Body of pancreas (tissue), 4 donors: Measurements from ENCODE around the gene SLC7A8.

Source experiments
- POLR2A ChIP-seq, 3 donors: fragments of 450-650 bp; IDR thresholded peaks; one replicate each; pipeline ENCODE4 v1.6.1; 2016; ENCODE audit warnings: antibody characterized with exemption in 3 of 3, mild to moderate bottlenecking in 2 of 3
- TF ChIP-seq, protein P1 (sequence below), 7 experiments: fragments of 450-650 bp in 4 of 7; fragments of 200-600 bp in 3 of 7; sonication (generic) in 3 of 7; IDR thresholded peaks; one replicate each; pipeline ENCODE4 v1.5.1; 2016 to 2019; ENCODE audit warnings: antibody characterized with exemption in 7 of 7

DNA sequence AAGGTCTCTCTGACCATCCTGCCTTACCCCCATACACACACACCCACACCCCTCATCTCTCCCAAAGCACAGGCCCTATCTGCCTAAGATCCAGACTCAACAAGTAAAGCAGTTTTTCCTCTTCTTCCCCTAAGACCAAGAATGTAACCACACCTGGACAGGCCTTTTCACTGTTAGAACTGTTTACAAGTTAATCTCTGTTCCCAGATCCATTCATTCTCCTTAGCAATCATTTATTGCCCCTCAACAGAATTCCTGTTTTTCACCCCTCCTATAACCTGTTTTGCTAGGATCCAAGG, 76.8 kb downstream of the SLC7A8 start:
- TF ChIP-seq, protein P1, sequence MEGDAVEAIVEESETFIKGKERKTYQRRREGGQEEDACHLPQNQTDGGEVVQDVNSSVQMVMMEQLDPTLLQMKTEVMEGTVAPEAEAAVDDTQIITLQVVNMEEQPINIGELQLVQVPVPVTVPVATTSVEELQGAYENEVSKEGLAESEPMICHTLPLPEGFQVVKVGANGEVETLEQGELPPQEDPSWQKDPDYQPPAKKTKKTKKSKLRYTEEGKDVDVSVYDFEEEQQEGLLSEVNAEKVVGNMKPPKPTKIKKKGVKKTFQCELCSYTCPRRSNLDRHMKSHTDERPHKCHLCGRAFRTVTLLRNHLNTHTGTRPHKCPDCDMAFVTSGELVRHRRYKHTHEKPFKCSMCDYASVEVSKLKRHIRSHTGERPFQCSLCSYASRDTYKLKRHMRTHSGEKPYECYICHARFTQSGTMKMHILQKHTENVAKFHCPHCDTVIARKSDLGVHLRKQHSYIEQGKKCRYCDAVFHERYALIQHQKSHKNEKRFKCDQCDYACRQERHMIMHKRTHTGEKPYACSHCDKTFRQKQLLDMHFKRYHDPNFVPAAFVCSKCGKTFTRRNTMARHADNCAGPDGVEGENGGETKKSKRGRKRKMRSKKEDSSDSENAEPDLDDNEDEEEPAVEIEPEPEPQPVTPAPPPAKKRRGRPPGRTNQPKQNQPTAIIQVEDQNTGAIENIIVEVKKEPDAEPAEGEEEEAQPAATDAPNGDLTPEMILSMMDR (IDR thresholded peaks at IDR 0.05) = no peak
- TF ChIP-seq POLR2A (IDR thresholded peaks at IDR 0.05) = no peak
